IMR-90 (cell line): ENCODE data around the gene KBTBD13. TPM values are rescaled to one million over a fixed set of nuclear protein-coding genes. Genes with fewer than 3 reads are reported as not detected.

Source experiments
- ATAC-seq: fragments of 200-7000 bp; cut with Tn5 transposase; 2 replicates; pipeline ENCODE4 v1.9.1; 2020; ENCODE audit warnings: low read depth, mild to moderate bottlenecking, moderate library complexity
- BruUV-seq: library from RNA; stranded (reverse); fragments of 400-500 nt; replicated peaks from 2 replicates; lab custom pipeline; 2021; lab: Mats Ljungman, UMichigan
- CTCF ChIA-PET: fragments of 300-600 bp; formaldehyde crosslinking; extraction: SDS; loops from one replicate; lab custom pipeline; 2021; ENCODE audit warnings: antibody characterized with exemption; lab: Yijun Ruan, JAX
- POLR2A ChIA-PET: fragments of 300-600 bp; sonication (Branson Sonifier 250); formaldehyde crosslinking; loops from one replicate; lab custom pipeline; 2022; ENCODE audit warnings: antibody characterized with exemption; ENCODE audit not compliant: unreplicated experiment; lab: Charles Lee
- DNase-seq: peaks from one replicate; pipeline ENCODE4 v3.0.0; 2013
- H2AFZ ChIP-seq: replicated peaks from 2 replicates; pipeline ENCODE3; 2013; ENCODE audit warnings: low read length, mild to moderate bottlenecking; ENCODE audit not compliant: poor library complexity
- H2AK5ac ChIP-seq: 2 replicates; pipeline ENCODE4 v1.6.1; 2013; ENCODE audit warnings: low read depth, low read length, inconsistent platforms
- H2AK9ac ChIP-seq: replicated peaks from 2 replicates; pipeline ENCODE3; 2013; ENCODE audit warnings: mild to moderate bottlenecking, low read depth, low read length, moderate library complexity; ENCODE audit not compliant: poor library complexity
- H2BK120ac ChIP-seq: 2 replicates; pipeline ENCODE4 v1.6.1; 2013; ENCODE audit warnings: low read depth, low read length, inconsistent platforms
- H2BK15ac ChIP-seq: 3 replicates; pipeline ENCODE4 v1.6.1; 2013; ENCODE audit warnings: low read depth, low read length, inconsistent platforms
- H2BK20ac ChIP-seq: 2 replicates; pipeline ENCODE4 v1.6.1; 2013; ENCODE audit warnings: low read depth, mild to moderate bottlenecking, inconsistent platforms, low read length, moderate library complexity
- H2BK5ac ChIP-seq: 2 replicates; pipeline ENCODE4 v1.6.1; 2013; ENCODE audit warnings: mild to moderate bottlenecking, low read depth, low read length, inconsistent platforms; ENCODE audit not compliant: poor library complexity, severe bottlenecking
- H3K14ac ChIP-seq: replicated peaks from 2 replicates; pipeline ENCODE4 v1.6.1; 2013; ENCODE audit warnings: low read depth, low read length, inconsistent platforms
- H3K18ac ChIP-seq: 2 replicates; pipeline ENCODE4 v1.6.1; 2013; ENCODE audit warnings: low read depth, low read length, control low read depth
- H3K23ac ChIP-seq: 2 replicates; pipeline ENCODE4 v1.6.1; 2013; ENCODE audit warnings: low read depth, low read length, inconsistent platforms
- H3K27ac ChIP-seq: 2 replicates; pipeline ENCODE4 v1.5.1; 2013; ENCODE audit warnings: mild to moderate bottlenecking, control low read depth, low read length; ENCODE audit not compliant: insufficient read depth
- H3K27me3 ChIP-seq: 2 replicates; pipeline ENCODE4 v1.6.1; 2013; ENCODE audit warnings: low read length; ENCODE audit not compliant: control insufficient read depth, insufficient read depth
- H3K36me3 ChIP-seq: 2 replicates; pipeline ENCODE4 v1.6.1; 2013; ENCODE audit warnings: low read length, mixed read lengths; ENCODE audit not compliant: control insufficient read depth, insufficient read depth
- H3K4ac ChIP-seq: 2 replicates; pipeline ENCODE4 v1.6.1; 2013; ENCODE audit warnings: low read depth, low read length, inconsistent platforms
- H3K4me1 ChIP-seq: 2 replicates; pipeline ENCODE4 v1.6.1; 2013; ENCODE audit warnings: low read length, mixed read lengths; ENCODE audit not compliant: control insufficient read depth, insufficient read depth
- H3K4me2 ChIP-seq: 2 replicates; pipeline ENCODE4 v1.6.1; 2013; ENCODE audit warnings: low read depth, mild to moderate bottlenecking, control low read depth, low read length, moderate library complexity
- H3K4me3 ChIP-seq: 2 replicates; pipeline ENCODE4 v1.5.1; 2013; ENCODE audit warnings: low read depth, mild to moderate bottlenecking, control low read depth, low read length, moderate library complexity; ENCODE audit not compliant: insufficient read depth
- H3K56ac ChIP-seq: 2 replicates; pipeline ENCODE4 v1.6.1; 2013; ENCODE audit warnings: low read length, inconsistent platforms; ENCODE audit not compliant: insufficient read depth; ENCODE audit errors: extremely low read depth
- H3K79me1 ChIP-seq, 2 experiments: 2 replicates each; pipeline ENCODE4 v1.6.1; 2013; ENCODE audit warnings: low read length in 2 of 2, inconsistent platforms in 1 of 2, low read depth in 1 of 2
- H3K9ac ChIP-seq: 2 replicates; pipeline ENCODE4 v1.6.1; 2013; ENCODE audit warnings: low read depth, low read length, control low read depth
- H3K9me1 ChIP-seq: 2 replicates; pipeline ENCODE4 v1.6.1; 2013; ENCODE audit warnings: low read length, inconsistent platforms; ENCODE audit not compliant: insufficient read depth
- H3K9me3 ChIP-seq: 2 replicates; pipeline ENCODE4 v1.6.1; 2013; ENCODE audit warnings: low read length; ENCODE audit not compliant: control insufficient read depth, insufficient read depth
- H4K20me1 ChIP-seq: 2 replicates; pipeline ENCODE4 v1.6.1; 2013; ENCODE audit warnings: low read length, inconsistent platforms; ENCODE audit not compliant: insufficient read depth
- H4K5ac ChIP-seq: 2 replicates; pipeline ENCODE4 v1.6.1; 2013; ENCODE audit warnings: mild to moderate bottlenecking, low read depth, low read length, control low read depth
- H4K8ac ChIP-seq, 2 experiments: 2 replicates each; pipeline ENCODE4 v1.6.1; 2013; ENCODE audit warnings: low read depth in 2 of 2, low read length in 2 of 2, control low read depth in 1 of 2, inconsistent platforms in 1 of 2
- H4K91ac ChIP-seq: 2 replicates; pipeline ENCODE4 v1.6.1; 2013; ENCODE audit warnings: low read depth, low read length, inconsistent platforms; ENCODE audit not compliant: insufficient read depth
- MAFK ChIP-seq: IDR thresholded peaks from 2 replicates; pipeline ENCODE4 v1.6.1; 2012; ENCODE audit warnings: low read depth, low read length, improper control_type of control experiment
- MAZ ChIP-seq: IDR thresholded peaks from 2 replicates; pipeline ENCODE4 v1.6.1; 2012; ENCODE audit warnings: low read depth, mild to moderate bottlenecking, low read length, improper control_type of control experiment, moderate library complexity, borderline replicate concordance
- NFE2L2 ChIP-seq: fragments of 150-350 bp; IDR thresholded peaks from 2 replicates; pipeline ENCODE4 v1.6.1; 2016; ENCODE audit warnings: low read depth, mild to moderate bottlenecking, low read length
- POLR2A ChIP-seq: IDR thresholded peaks from 2 replicates; pipeline ENCODE4 v1.6.1; 2012; ENCODE audit warnings: mild to moderate bottlenecking, low read depth, low read length
- RAD21 ChIP-seq: IDR thresholded peaks from 2 replicates; pipeline ENCODE4 v1.6.1; 2012; ENCODE audit warnings: low read length, improper control_type of control experiment
- RFX5 ChIP-seq: IDR thresholded peaks from 2 replicates; pipeline ENCODE4 v1.8.0; 2012; ENCODE audit warnings: low read depth, mild to moderate bottlenecking, low read length, moderate library complexity
- WGBS, 2 experiments: methylation state at CpG; one replicate each; pipeline versions ENCODE4 v1.1.5 to v1.1.7; 2013; ENCODE audit warnings: missing lambda C conversion rate in 2 of 2; ENCODE audit not compliant: insufficient read length in 1 of 2; ENCODE audit errors: extremely low coverage in 2 of 2; 5-methylcytosine and 5-hydroxymethylcytosine counted together
- dilution Hi-C: fragments of 300-500 bp; cut with HindIII; formaldehyde crosslinking; loops from one replicate; pipeline ENCODE4 v1.14.3; 2018; ENCODE audit warnings: low sequenced_read_pairs; ENCODE audit not compliant: unreplicated experiment
- in situ Hi-C: fragments of 300-500 bp; cut with MboI; formaldehyde crosslinking; loops from 3 replicates; pipeline ENCODE4 v1.14.3; 2019; ENCODE audit warnings: low sequenced_read_pairs, inconsistent platforms, mixed read lengths
- intact Hi-C: fragments of 100-400 bp; cut with micrococcal nuclease; formaldehyde crosslinking; loops from 2 replicates; pipeline ENCODE4 v1.10.0; 2022
- polyA plus RNA-seq, 3 experiments: library from polyadenylated mRNA; depleted of rRNA; stranded (reverse); fragments of >200 nt; gene quantifications; 2 replicates each; pipeline ENCODE4 v1.2.3, GENCODE V29; 2012; ENCODE audit warnings: low replicate concordance in 1 of 3
- total RNA-seq: library from RNA; depleted of rRNA; stranded (reverse); fragments of >200 nt; gene quantifications from 2 replicates; pipeline ENCODE4 v1.2.3, GENCODE V29; 2012

The KBTBD13 gene
- total and polyA plus RNA-seq, 2 of the 4 experiments (the other 2 are of a cell fraction) = not detected

GRCh38 chr15:65071381-65071811 is 5.2 kb upstream of the KBTBD13 start (continued):
- no peak for TF ChIP-seq MAZ
- TF ChIP-seq POLR2A = no peak
- no peak for TF ChIP-seq NFE2L2
- no peak for TF ChIP-seq RAD21
- no peak for TF ChIP-seq MAFK

GRCh38 chr15:65072027-65072426 is 4.5 kb upstream of the KBTBD13 start:
- TF ChIP-seq RFX5 (no peak), MAZ (no peak), NFE2L2 (no peak)
- H2BK20ac ChIP-seq = 0 out of 2 replicates have a peak overlapping the region, but pooled peaks have one; percentile 27
- H3K18ac ChIP-seq = peak overlapping the region; percentile 37; the same call in 1 of the 2 replicates
- no peak overlapping the region for H3K4me2 ChIP-seq
- ATAC-seq = no peak
- DNase-seq = peak; percentile 27
- intact Hi-C loops (no loop called here), in situ Hi-C loops (no loop called here), dilution Hi-C loops (no loop called here)
- peak overlapping the region; percentile 42; the same call in 1 of the 2 replicates for H3K4ac ChIP-seq
- no peak overlapping the region for H3K4me3 ChIP-seq
- no peaks in the 10 kb centered on the region for H3K9me3 ChIP-seq
- H3K79me1 ChIP-seq = no peaks in the 10 kb centered on the region
- H3K9ac ChIP-seq = no peak overlapping the region
- BruUV-seq = no TSS peak
- no peak overlapping the region for H3K23ac ChIP-seq
- H4K5ac ChIP-seq = no peak overlapping the region; the same call in 1 of the 2 replicates
- H3K36me3 ChIP-seq = no peaks in the 10 kb centered on the region
- peak overlapping the region; percentile 81 for H2AK5ac ChIP-seq
- peak overlapping the region; percentile 32; the same call in 1 of the 2 replicates for H4K91ac ChIP-seq
- ChIA-PET POLR2A (no interaction called here), CTCF (no interaction called here)
- peak overlapping the region; percentile 22; the same call in 1 of the 2 replicates for H3K14ac ChIP-seq
- peaks cover 39% of the 10 kb centered on the region for H3K4me1 ChIP-seq
- no peak overlapping the region for H2AFZ ChIP-seq
- H4K8ac ChIP-seq = peak overlapping the region in 1 of 2 experiments; percentile 36; a peak in 2 of 4 replicates
- no peak overlapping the region for H3K56ac ChIP-seq
- H2BK120ac ChIP-seq = peak overlapping the region; percentile 53; the same call in 1 of the 2 replicates
- peaks cover 9% of the 10 kb centered on the region for H4K20me1 ChIP-seq
- peak overlapping the region; percentile 77; the same call in 2 of the 3 replicates for H2BK15ac ChIP-seq
- WGBS, 2 experiments = no CpG with 5 or more reads among the region's 1 CpG
- H3K27me3 ChIP-seq = peaks cover 4% of the 10 kb centered on the region; the same call in 1 of the 2 replicates
- H3K27ac ChIP-seq = no peak overlapping the region
- no peak overlapping the region for H2AK9ac ChIP-seq
- H2BK5ac ChIP-seq = no peak overlapping the region
- H3K9me1 ChIP-seq = peaks cover 37% of the 10 kb centered on the region
